H9 (cell line): Measurements from ENCODE around the gene MGAT4C. TPM values are rescaled to one million over a fixed set of nuclear protein-coding genes. Genes with fewer than 3 reads are reported as not detected.

Source experiments
- DNase-seq: peaks from one replicate; pipeline ENCODE4 v3.0.0-alpha.2; 2017
- H2AFZ ChIP-seq: one replicate; pipeline ENCODE4 v1.6.1; 2013; ENCODE audit warnings: mild to moderate bottlenecking, low read length, control low read depth, moderate library complexity
- H2AK5ac ChIP-seq: 2 replicates; pipeline ENCODE4 v1.6.1; 2013; ENCODE audit warnings: low read length, control low read depth, mixed read lengths; ENCODE audit not compliant: insufficient read length
- H2BK120ac ChIP-seq: one replicate; pipeline ENCODE4 v1.6.1; 2013; ENCODE audit warnings: low read depth, mild to moderate bottlenecking, low read length, control low read depth, inconsistent platforms; ENCODE audit not compliant: poor library complexity, severe bottlenecking
- H2BK12ac ChIP-seq: 2 replicates; pipeline ENCODE4 v1.6.1; 2013; ENCODE audit warnings: low read length, control low read depth, mixed read lengths, low read depth; ENCODE audit not compliant: insufficient read length
- H2BK15ac ChIP-seq: 2 replicates; pipeline ENCODE4 v1.6.1; 2013; ENCODE audit warnings: low read depth, low read length, control low read depth
- H2BK20ac ChIP-seq: one replicate; pipeline ENCODE4 v1.6.1; 2013; ENCODE audit warnings: low read depth, mild to moderate bottlenecking, low read length, control low read depth, inconsistent platforms; ENCODE audit not compliant: poor library complexity, severe bottlenecking
- H2BK5ac ChIP-seq: 2 replicates; pipeline ENCODE4 v1.6.1; 2013; ENCODE audit warnings: low read length, control low read depth, mixed read lengths; ENCODE audit not compliant: insufficient read length
- H3K14ac ChIP-seq: 2 replicates; pipeline ENCODE4 v1.6.1; 2013; ENCODE audit warnings: low read length, control low read depth; ENCODE audit not compliant: insufficient read depth
- H3K18ac ChIP-seq: 2 replicates; pipeline ENCODE4 v1.6.1; 2013; ENCODE audit warnings: low read depth, mild to moderate bottlenecking, mixed read lengths, low read length, control low read depth; ENCODE audit not compliant: insufficient read length
- H3K23ac ChIP-seq: 2 replicates; pipeline ENCODE4 v1.6.1; 2013; ENCODE audit warnings: low read length, control low read depth, mixed read lengths, low read depth; ENCODE audit not compliant: insufficient read length
- H3K23me2 ChIP-seq: 2 replicates; pipeline ENCODE4 v1.6.1; 2013; ENCODE audit warnings: low read depth, mild to moderate bottlenecking, mixed read lengths, low read length, control low read depth; ENCODE audit not compliant: insufficient read length, poor library complexity, severe bottlenecking
- H3K27ac ChIP-seq: 2 replicates; pipeline ENCODE4 v1.5.1; 2013; ENCODE audit warnings: low read length, control low read depth, mixed read lengths, low read depth; ENCODE audit not compliant: insufficient read length
- H3K27me3 ChIP-seq: 2 replicates; pipeline ENCODE4 v1.6.1; 2013; ENCODE audit warnings: low read length, control low read depth, inconsistent platforms; ENCODE audit not compliant: insufficient read depth
- H3K4ac ChIP-seq: 2 replicates; pipeline ENCODE4 v1.6.1; 2013; ENCODE audit warnings: low read depth, mild to moderate bottlenecking, control low read depth, inconsistent platforms, low read length, moderate library complexity
- H3K4me1 ChIP-seq: 2 replicates; pipeline ENCODE4 v1.6.1; 2013; ENCODE audit warnings: low read length, control low read depth, inconsistent platforms; ENCODE audit not compliant: insufficient read depth
- H3K4me2 ChIP-seq: 2 replicates; pipeline ENCODE4 v1.6.1; 2013; ENCODE audit warnings: low read length, control low read depth, mixed read lengths; ENCODE audit not compliant: insufficient read length, insufficient read depth
- H3K56ac ChIP-seq: 2 replicates; pipeline ENCODE4 v1.6.1; 2013; ENCODE audit warnings: low read depth, mild to moderate bottlenecking, mixed read lengths, low read length, control low read depth; ENCODE audit not compliant: insufficient read length
- H3K79me1 ChIP-seq: 2 replicates; pipeline ENCODE4 v1.6.1; 2013; ENCODE audit warnings: low read depth, mild to moderate bottlenecking, moderate library complexity, low read length, control low read depth, inconsistent platforms; ENCODE audit not compliant: insufficient read depth, poor library complexity, severe bottlenecking
- H3K79me2 ChIP-seq: 2 replicates; pipeline ENCODE4 v1.6.1; 2013; ENCODE audit warnings: low read length, control low read depth, inconsistent platforms; ENCODE audit not compliant: insufficient read depth
- H3K9ac ChIP-seq: 2 replicates; pipeline ENCODE4 v1.6.1; 2013; ENCODE audit warnings: low read length, control low read depth, mixed read lengths; ENCODE audit not compliant: insufficient read length; ENCODE audit errors: extremely low read depth
- H3K9me3 ChIP-seq: one replicate; pipeline ENCODE4 v1.6.1; 2013; ENCODE audit warnings: low read depth, low read length, inconsistent platforms; ENCODE audit not compliant: control insufficient read depth
- H3T11ph ChIP-seq: one replicate; pipeline ENCODE4 v1.6.1; 2013; ENCODE audit warnings: mild to moderate bottlenecking, low read length, control low read depth, inconsistent platforms
- H4K20me1 ChIP-seq: one replicate; pipeline ENCODE4 v1.6.1; 2013; ENCODE audit not compliant: control insufficient read depth, insufficient read length, insufficient read depth
- H4K5ac ChIP-seq: 2 replicates; pipeline ENCODE4 v1.6.1; 2013; ENCODE audit warnings: low read depth, mild to moderate bottlenecking, mixed read lengths, low read length, control low read depth; ENCODE audit not compliant: insufficient read length
- H4K8ac ChIP-seq: replicated peaks from 2 replicates; pipeline ENCODE4 v1.6.1; 2013; ENCODE audit warnings: low read length, control low read depth, mixed read lengths, low read depth; ENCODE audit not compliant: insufficient read length
- H4K91ac ChIP-seq: 2 replicates; pipeline ENCODE4 v1.6.1; 2013; ENCODE audit warnings: low read depth, mild to moderate bottlenecking, moderate library complexity, mixed read lengths, low read length, control low read depth; ENCODE audit not compliant: insufficient read length
- H3K27ac Mint-ChIP-seq, 3 experiments: 2 replicates in 2 of 3; 3 replicates in 1 of 3; pipeline ENCODE4 v1.8.0; 2020 to 2021; ENCODE audit warnings: mixed read lengths in 3 of 3, mild to moderate bottlenecking in 1 of 3, moderate library complexity in 1 of 3
- H3K27me3 Mint-ChIP-seq: 2 replicates; pipeline ENCODE4 v1.8.0; 2021; ENCODE audit warnings: low read depth, mild to moderate bottlenecking, moderate library complexity, mixed read lengths
- H3K36me3 Mint-ChIP-seq, 3 experiments: 2 replicates in 2 of 3; 3 replicates in 1 of 3; pipeline ENCODE4 v1.8.0; 2020 to 2021; ENCODE audit warnings: low read depth in 3 of 3, mixed read lengths in 3 of 3; ENCODE audit not compliant: insufficient read depth in 1 of 3
- H3K4me1 Mint-ChIP-seq, 2 experiments: 2 replicates each; pipeline ENCODE4 v1.8.0; 2020; ENCODE audit warnings: mixed read lengths in 2 of 2
- H3K4me3 Mint-ChIP-seq, 2 experiments: 2 replicates in 1 of 2; 3 replicates in 1 of 2; pipeline ENCODE4 v1.8.0; 2020 to 2021; ENCODE audit warnings: mild to moderate bottlenecking in 2 of 2, mixed read lengths in 2 of 2, moderate library complexity in 1 of 2
- H3K9me3 Mint-ChIP-seq, 2 experiments: 2 replicates in 1 of 2; 3 replicates in 1 of 2; pipeline ENCODE4 v1.8.0; 2020; ENCODE audit warnings: mild to moderate bottlenecking in 2 of 2, mixed read lengths in 2 of 2, moderate library complexity in 1 of 2
- CTCF ChIP-seq: fragments of 200-600 bp; sonication (generic); conservative IDR thresholded peaks from 3 replicates; pipeline ENCODE4 v1.8.0; 2021; ENCODE audit warnings: antibody characterized with exemption, mild to moderate bottlenecking
- WGBS: extraction: QIAGEN DNeasy Blood & Tissue Kit; methylation state at CpG from one replicate; pipeline ENCODE4 v1.1.7; 2013; ENCODE audit warnings: missing lambda C conversion rate, low lambda C conversion rate, mixed read lengths; ENCODE audit not compliant: insufficient read length; ENCODE audit errors: extremely low coverage; 5-methylcytosine and 5-hydroxymethylcytosine counted together
- total RNA-seq: library from RNA; stranded (reverse); gene quantifications from 2 replicates; pipeline ENCODE4 v1.2.1, GENCODE V29; 2021

MGAT4C gene
- total RNA-seq, 1 experiment from 2014 or later: 1.3 TPM

GRCh38 chr12:86174188-86174587, 82.0 kb downstream of the MGAT4C start:
- peaks cover 2 to 7% (median 4%) of the 10 kb centered on the region in 3 experiments; a peak in 6 of 7 replicates for H3K36me3 Mint-ChIP-seq
- Histone ChIP-seq H3K9me3 (no peaks in the 10 kb centered on the region), H2BK20ac (no peak overlapping the region), H3K4me2 (no peak overlapping the region), H3K14ac (no peak overlapping the region), H3K79me1 (no peaks in the 10 kb centered on the region), H3K18ac (no peak overlapping the region), H2BK120ac (no peak overlapping the region), H2BK15ac (no peak overlapping the region), H3K9ac (no peak overlapping the region), H2AK5ac (no peak overlapping the region), H3K4ac (no peak overlapping the region), H4K8ac (no peak overlapping the region), H4K20me1 (no peaks in the 10 kb centered on the region), H3K4me1 (no peaks in the 10 kb centered on the region), H2AFZ (no peak overlapping the region), H3T11ph (no peak overlapping the region), H3K23ac (no peak overlapping the region), H3K56ac (no peak overlapping the region), H3K27me3 (no peaks in the 10 kb centered on the region), H4K5ac (no peak overlapping the region), H3K23me2 (no peaks in the 10 kb centered on the region), H2BK5ac (no peak overlapping the region), H2BK12ac (no peak overlapping the region), H3K27ac (no peak overlapping the region), H4K91ac (no peak overlapping the region), H3K79me2 (no peaks in the 10 kb centered on the region)
- H3K9me3 Mint-ChIP-seq: peaks cover 1 to 4% of the 10 kb centered on the region in 2 experiments
- H3K27ac Mint-ChIP-seq: no peak overlapping the region
- no peaks in the 10 kb centered on the region for H3K4me1 Mint-ChIP-seq
- no peak for TF ChIP-seq CTCF
- WGBS: no CpG with 5 or more reads among the region's 2 CpGs
- H3K27me3 Mint-ChIP-seq: no peaks in the 10 kb centered on the region
- no peak for DNase-seq
- no peak overlapping the region for H3K4me3 Mint-ChIP-seq
